H1 (cell line): ENCODE measurements around the gene BRD3OS. TPM values are rescaled to one million over a fixed set of nuclear protein-coding genes. Genes with fewer than 3 reads are reported as not detected.

Source experiments
- ATF3 ChIP-seq: IDR thresholded peaks from 2 replicates; pipeline ENCODE4 v1.6.1; 2011; ENCODE audit warnings: low read depth, mild to moderate bottlenecking, low read length; ENCODE audit not compliant: insufficient read depth
- BRCA1 ChIP-seq: IDR thresholded peaks from 2 replicates; pipeline ENCODE4 v1.6.1; 2012; ENCODE audit warnings: low read depth, low read length, improper control_type of control experiment
- CBX8 ChIP-seq: fragments of 300-800, 300-1000 bp; sonication (generic); IDR thresholded peaks from 2 replicates; pipeline ENCODE4 v1.7.1; 2016; ENCODE audit warnings: low read depth, low read length, borderline replicate concordance
- CTBP2 ChIP-seq: IDR thresholded peaks from 2 replicates; pipeline ENCODE4 v1.7.0; 2011; ENCODE audit warnings: borderline replicate concordance, mild to moderate bottlenecking, moderate library complexity, mixed read lengths, low read length; ENCODE audit not compliant: insufficient read depth, insufficient read length
- HDAC2 ChIP-seq, 2 experiments: fragments of 300-600 bp in 1 of 2; sonication (generic) in 1 of 2; IDR thresholded peaks; 2 replicates each; pipeline ENCODE4 v1.6.1; 2011 to 2012; ENCODE audit warnings: low read depth in 2 of 2, low read length in 2 of 2, mild to moderate bottlenecking in 2 of 2, moderate library complexity in 2 of 2, borderline replicate concordance in 1 of 2, inconsistent platforms in 1 of 2
- RNF2 ChIP-seq: fragments of 200-900, 300-1000 bp; sonication (generic); IDR thresholded peaks from 2 replicates; pipeline ENCODE4 v1.7.1; 2016; ENCODE audit warnings: borderline replicate concordance, low read depth, mild to moderate bottlenecking, antibody characterized with exemption, low read length; ENCODE audit not compliant: poor library complexity, severe bottlenecking; ENCODE audit errors: missing control alignments
- TBP ChIP-seq: IDR thresholded peaks from 2 replicates; pipeline ENCODE4 v1.6.1; 2011; ENCODE audit warnings: low read depth, low read length, improper control_type of control experiment
- polyA plus RNA-seq, 7 experiments: library from polyadenylated mRNA; depleted of rRNA in 3 of 7; stranded (reverse) in 5 of 7; unstranded in 2 of 7; fragments of >200 nt in 5 of 7; fragments of 200-250 nt in 2 of 7; gene quantifications; 1 replicate in 5 of 7; 2 replicates in 1 of 7; 4 replicates in 1 of 7; pipeline versions ENCODE4 v1.2.1 to v1.2.3, GENCODE V29; 2011 to 2013; ENCODE audit warnings: missing spikeins in 2 of 7, mixed read lengths in 2 of 7
- total RNA-seq: library from RNA; stranded (reverse); fragmentation: NEBNext Ultra II Directional; extraction: Animal tissue kit (Norgen Biotek cat#: 25700); gene quantifications from 2 replicates; pipeline ENCODE4 v1.2.1, GENCODE V29; 2021

The BRD3OS gene
- total and polyA plus RNA-seq, 2 of the 8 experiments (the other 6 are each of a cell fraction or from before 2014, with no cell fraction given): 12.7 to 20.2 TPM

GRCh38 chr9:133979273-133979920 is 45.9 kb upstream of the BRD3OS start (continued):
- TF ChIP-seq ATF3 (no peak), BRCA1 (no peak), CTBP2 (no peak), HDAC2 (IDR thresholded peaks at IDR 0.05; ENCODE audit: borderline replicate concordance in 1 of 2, low read depth in 2 of 2, low read length in 2 of 2) (no peak), CBX8 (no peak), RNF2 (no peak), TBP (no peak)
